ENCODE results near the gene MBNL1. TPM values are rescaled to one million over a fixed set of nuclear protein-coding genes. Genes with fewer than 3 reads are reported as not detected.
A peak's percentile ranks its signal among the peaks of the same experiment; 100 is the strongest.

The MBNL1 gene
- total RNA-seq, 6 experiments from 2014 or later, result 200 to 291 (median 244) TPM

DNA sequence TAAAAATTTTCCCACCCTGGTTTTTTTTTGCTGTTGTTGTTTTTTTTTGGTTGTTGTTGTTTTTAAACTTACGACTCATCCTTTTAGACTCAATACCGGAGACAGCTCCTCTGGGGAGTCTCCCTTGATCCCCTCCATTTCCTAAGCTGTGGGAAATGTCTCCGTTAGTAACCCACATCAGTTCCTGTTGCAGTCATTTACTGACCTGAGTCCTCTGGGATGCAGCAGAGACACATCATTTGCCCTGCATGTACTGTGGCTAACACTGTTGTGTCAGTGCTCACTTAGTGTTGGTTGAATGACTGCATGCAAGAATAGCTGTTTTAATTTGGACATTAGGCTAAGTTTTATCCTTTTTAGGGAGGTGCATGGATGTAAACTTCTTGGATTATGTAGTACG is 83.8 kb downstream of the MBNL1 start:
- TF ChIP-seq CTCF (IDR thresholded peaks at IDR 0.05), result no peak
- H3K9me3 Mint-ChIP-seq, result no peaks in the 10 kb centered on the region
- H3K4me1 Mint-ChIP-seq (ENCODE audit: low read depth), result peaks cover 50% of the 10 kb centered on the region
- peak; percentile 30 for DNase-seq
- peaks cover 3% of the 10 kb centered on the region; the same call in 1 of the 2 replicates for H3K27me3 Mint-ChIP-seq (ENCODE audit: insufficient read depth)
- H3K4me3 Mint-ChIP-seq, result no peak overlapping the region; the same call in 1 of the 2 replicates
- peaks cover 37% of the 10 kb centered on the region for H3K36me3 Mint-ChIP-seq (ENCODE audit: low read depth)
- H3K27ac Mint-ChIP-seq, result peak overlapping the region; percentile 78

- Mint-ChIP-seq H3K9me3 (no peaks in the 10 kb centered on the region), H3K27me3 (ENCODE audit: insufficient read depth) (peaks cover 3% of the 10 kb centered on the region; the same call in 1 of the 2 replicates), H3K4me1 (ENCODE audit: low read depth) (peaks cover 60% of the 10 kb centered on the region), H3K27ac (peak overlapping the region; percentile 27; the same call in 1 of the 2 replicates), H3K36me3 (ENCODE audit: low read depth) (peaks cover 42% of the 10 kb centered on the region), H3K4me3 (no peak overlapping the region)
- no peak for TF ChIP-seq CTCF (IDR thresholded peaks at IDR 0.05)
- DNase-seq, result no peak
These were observed 84.8 kb downstream of the MBNL1 start for GRCh38 chr3:152353578-152353977.

GRCh38 chr3:152355744-152356665 is 87.3 kb downstream of the MBNL1 start:
- no peak for DNase-seq
- peak overlapping the region; percentile 66 for H3K27ac Mint-ChIP-seq

GRCh38 chr3:152356870-152357276 is 88.1 kb downstream of the MBNL1 start:
- Mint-ChIP-seq H3K36me3 (ENCODE audit: low read depth) (peaks cover 50% of the 10 kb centered on the region), H3K4me1 (ENCODE audit: low read depth) (peaks cover 93% of the 10 kb centered on the region), H3K27ac (peak overlapping the region; percentile 57)

More at GRCh38 chr3:152355744-152356665, 87.3 kb downstream of the MBNL1 start:
- TF ChIP-seq CTCF (IDR thresholded peaks at IDR 0.05), result no peak
- H3K27me3 Mint-ChIP-seq (ENCODE audit: insufficient read depth), result peaks cover 5% of the 10 kb centered on the region; the same call in 1 of the 2 replicates
- H3K4me1 Mint-ChIP-seq (ENCODE audit: low read depth), result peaks cover 85% of the 10 kb centered on the region
- H3K9me3 Mint-ChIP-seq, result no peaks in the 10 kb centered on the region
- H3K4me3 Mint-ChIP-seq, result no peak overlapping the region
- H3K36me3 Mint-ChIP-seq (ENCODE audit: low read depth), result peaks cover 49% of the 10 kb centered on the region

GRCh38 chr3:152357587-152357986 is 88.9 kb downstream of the MBNL1 start:
- Mint-ChIP-seq H3K27me3 (ENCODE audit: insufficient read depth) (peaks cover 2% of the 10 kb centered on the region; the same call in 1 of the 2 replicates), H3K4me3 (0 out of 2 replicates have a peak overlapping the region, but pooled peaks have one; percentile 1), H3K36me3 (ENCODE audit: low read depth) (peaks cover 46% of the 10 kb centered on the region), H3K4me1 (ENCODE audit: low read depth) (peaks cover 94% of the 10 kb centered on the region), H3K27ac (peak overlapping the region; percentile 57), H3K9me3 (no peaks in the 10 kb centered on the region)
- no peak for TF ChIP-seq CTCF (IDR thresholded peaks at IDR 0.05)
- DNase-seq, result no peak

More at GRCh38 chr3:152356870-152357276, 88.1 kb downstream of the MBNL1 start:
- Mint-ChIP-seq H3K4me3 (peak overlapping the region; percentile 26; the same call in 1 of the 2 replicates), H3K9me3 (no peaks in the 10 kb centered on the region), H3K27me3 (ENCODE audit: insufficient read depth) (peaks cover 5% of the 10 kb centered on the region; the same call in 1 of the 2 replicates)
- no peak for TF ChIP-seq CTCF (IDR thresholded peaks at IDR 0.05)
- no peak for DNase-seq
